Measurements from ENCODE around the gene PBXIP1. TPM values are rescaled to one million over a fixed set of nuclear protein-coding genes. Genes with fewer than 3 reads are reported as not detected.

Gene PBXIP1
- total RNA-seq, 2 experiments from 2014 or later: 23.8 to 37.7 TPM

GRCh38 chr1:154954541-154954940 is 1.4 kb downstream of the PBXIP1 start:
- Histone ChIP-seq H3K4me2 (ENCODE audit: low read length) (peak overlapping the region; percentile 85), H3K9me3 (ENCODE audit: low read length) (no peaks in the 10 kb centered on the region), H3K9me2 (ENCODE audit: insufficient read depth, low read length) (no peaks in the 10 kb centered on the region), H2AFZ (ENCODE audit: low read length) (no peak overlapping the region), H3K36me3 (ENCODE audit: insufficient read depth, low read length) (peaks cover 36% of the 10 kb centered on the region), H4K20me1 (ENCODE audit: insufficient read depth, low read length) (no peaks in the 10 kb centered on the region), H3K4me3 (ENCODE audit: low read depth, low read length, poor library complexity, severe bottlenecking) (peak overlapping the region; percentile 72), H3K79me2 (ENCODE audit: insufficient read depth, low read depth, low read length) (peaks cover 32% of the 10 kb centered on the region; the same call in 1 of the 2 replicates), H3K4me1 (ENCODE audit: insufficient read depth, low read length, poor library complexity, severe bottlenecking) (peaks cover 73% of the 10 kb centered on the region), H3K27ac (ENCODE audit: low read depth, low read length, poor library complexity, severe bottlenecking) (peak overlapping the region; percentile 87)
- POLR2A ChIA-PET: interaction anchor here (1.1 kb wide), 1 partner anchor 18 kb away, joined by 3 read pairs; the partner anchor contains the start of gene PMVK
- TF ChIP-seq EZH2phosphoT487 (IDR thresholded peaks at IDR 0.05; ENCODE audit: borderline replicate concordance, low read depth, low read length): no peak
- TF ChIP-seq CTCF (conservative IDR thresholded peaks at IDR 0.05; ENCODE audit: low read length): no peak
- intact Hi-C loops (cut with micrococcal nuclease; ENCODE audit: unreplicated experiment): no loop called here
- no TSS peak for BruUV-seq (replicated peaks)
- DNase-seq (ENCODE audit: low spot score): no peak
- CTCF ChIA-PET (ENCODE audit: unreplicated experiment): interaction anchor here (1.0 to 3.4 kb wide), 3 partner anchors 10 to 61 kb away, joined by 3 to 13 read pairs (median 11); no protein-coding TSS in a partner anchor

GRCh38 chr1:154953611-154954038 is 2.3 kb downstream of the PBXIP1 start:
- Histone ChIP-seq H3K79me2 (ENCODE audit: insufficient read depth, low read depth, low read length) (peaks cover 26% of the 10 kb centered on the region; the same call in 1 of the 2 replicates), H3K4me3 (ENCODE audit: low read depth, low read length, poor library complexity, severe bottlenecking) (peak overlapping the region; percentile 72), H3K36me3 (ENCODE audit: insufficient read depth, low read length) (peaks cover 27% of the 10 kb centered on the region), H3K9me3 (ENCODE audit: low read length) (no peaks in the 10 kb centered on the region), H3K27ac (ENCODE audit: low read depth, low read length, poor library complexity, severe bottlenecking) (peak overlapping the region; percentile 87), H4K20me1 (ENCODE audit: insufficient read depth, low read length) (no peaks in the 10 kb centered on the region), H2AFZ (ENCODE audit: low read length) (no peak overlapping the region), H3K4me2 (ENCODE audit: low read length) (peak overlapping the region; percentile 85), H3K4me1 (ENCODE audit: insufficient read depth, low read length, poor library complexity, severe bottlenecking) (peaks cover 73% of the 10 kb centered on the region), H3K9me2 (ENCODE audit: insufficient read depth, low read length) (no peaks in the 10 kb centered on the region)
- ChIA-PET CTCF (ENCODE audit: unreplicated experiment) (interaction anchor here (0.9 to 3.4 kb wide), 2 partner anchors 9 to 104 kb away, joined by 3 to 13 read pairs; no protein-coding TSS in a partner anchor), POLR2A (interaction anchor here (1.0 to 1.1 kb wide), 2 partner anchors 16 to 17 kb away, joined by 3 to 6 read pairs; partner anchors contain the start of gene PMVK)
- no peak for DNase-seq (ENCODE audit: low spot score)
- no TSS peak for BruUV-seq (replicated peaks)
- intact Hi-C loops (cut with micrococcal nuclease; ENCODE audit: unreplicated experiment): no loop called here
- TF ChIP-seq EZH2phosphoT487 (IDR thresholded peaks at IDR 0.05; ENCODE audit: borderline replicate concordance, low read depth, low read length): no peak
- TF ChIP-seq CTCF (conservative IDR thresholded peaks at IDR 0.05; ENCODE audit: low read length): no peak

GRCh38 chr1:154952664-154953063 is 3.2 kb downstream of the PBXIP1 start:
- Histone ChIP-seq H3K79me2 (ENCODE audit: insufficient read depth, low read depth, low read length) (peaks cover 26% of the 10 kb centered on the region; the same call in 1 of the 2 replicates), H3K27ac (ENCODE audit: low read depth, low read length, poor library complexity, severe bottlenecking) (peak overlapping the region; percentile 87), H3K36me3 (ENCODE audit: insufficient read depth, low read length) (peaks cover 17% of the 10 kb centered on the region), H3K4me1 (ENCODE audit: insufficient read depth, low read length, poor library complexity, severe bottlenecking) (peaks cover 66% of the 10 kb centered on the region), H4K20me1 (ENCODE audit: insufficient read depth, low read length) (no peaks in the 10 kb centered on the region), H3K4me2 (ENCODE audit: low read length) (peak overlapping the region; percentile 85), H3K4me3 (ENCODE audit: low read depth, low read length, poor library complexity, severe bottlenecking) (peak overlapping the region; percentile 72), H3K9me3 (ENCODE audit: low read length) (no peaks in the 10 kb centered on the region), H3K9me2 (ENCODE audit: insufficient read depth, low read length) (no peaks in the 10 kb centered on the region), H2AFZ (ENCODE audit: low read length) (no peak overlapping the region)
- POLR2A ChIA-PET: interaction anchor here (0.6 to 1.1 kb wide), 2 partner anchors 16 to 31 kb away, joined by 3 read pairs; partner anchors contain the start of genes FLAD1 and PMVK
- no peak for TF ChIP-seq EZH2phosphoT487 (IDR thresholded peaks at IDR 0.05; ENCODE audit: borderline replicate concordance, low read depth, low read length)
- TF ChIP-seq CTCF (conservative IDR thresholded peaks at IDR 0.05; ENCODE audit: low read length): no peak
- DNase-seq (ENCODE audit: low spot score): no peak
- intact Hi-C loops (cut with micrococcal nuclease; ENCODE audit: unreplicated experiment): no loop called here
- CTCF ChIA-PET (ENCODE audit: unreplicated experiment): interaction anchor here (3.4 kb wide), 1 partner anchor 8 kb away, joined by 13 read pairs; no protein-coding TSS in a partner anchor
- BruUV-seq (replicated peaks): no TSS peak

Data from OCI-LY7 (cell line).